Stimulated activated CD8-positive, alpha-beta memory T cell treated with anti-CD3 and anti-CD28 coated beads, Interleukin-4, amount 100 ng/mL, for 4 hours (primary cell): ENCODE results near the gene CTXN3.
"Not testable (repeated sequence)": the region's sequence is repeated elsewhere in the genome, so short reads cannot be mapped to it uniquely, and the experiment has no call there.

Experiments
- DNase-seq, 2 donors: peaks; one replicate each; pipeline ENCODE4 v3.0.0-alpha.2; 2020; ENCODE audit warnings: low read depth in 2 of 2, low spot score in 1 of 2

The CTXN3 gene

GRCh38 chr5:127650022-127650421 lies 1.1 kb downstream of the CTXN3 start:
- no peak for DNase-seq

DNA sequence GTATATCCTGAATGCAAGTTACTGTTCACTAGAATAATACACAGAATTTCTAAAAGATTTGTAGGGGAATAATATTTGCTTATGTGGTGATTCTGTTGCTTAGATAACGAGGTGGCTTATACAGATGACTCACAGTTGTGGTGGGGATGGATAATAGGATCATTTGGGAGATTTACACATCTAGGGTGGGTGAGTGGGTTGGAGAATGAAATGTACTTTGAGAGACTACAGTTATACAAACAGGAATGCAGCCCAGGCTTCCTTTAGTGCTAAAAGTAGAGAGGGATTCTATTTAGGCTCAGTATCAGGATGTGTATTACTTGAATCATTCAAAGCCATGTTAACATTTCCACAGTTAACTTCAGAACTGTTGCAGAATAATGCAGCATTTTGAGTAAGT lies 1.8 kb downstream of the CTXN3 start:
- no peak for DNase-seq

DNA sequence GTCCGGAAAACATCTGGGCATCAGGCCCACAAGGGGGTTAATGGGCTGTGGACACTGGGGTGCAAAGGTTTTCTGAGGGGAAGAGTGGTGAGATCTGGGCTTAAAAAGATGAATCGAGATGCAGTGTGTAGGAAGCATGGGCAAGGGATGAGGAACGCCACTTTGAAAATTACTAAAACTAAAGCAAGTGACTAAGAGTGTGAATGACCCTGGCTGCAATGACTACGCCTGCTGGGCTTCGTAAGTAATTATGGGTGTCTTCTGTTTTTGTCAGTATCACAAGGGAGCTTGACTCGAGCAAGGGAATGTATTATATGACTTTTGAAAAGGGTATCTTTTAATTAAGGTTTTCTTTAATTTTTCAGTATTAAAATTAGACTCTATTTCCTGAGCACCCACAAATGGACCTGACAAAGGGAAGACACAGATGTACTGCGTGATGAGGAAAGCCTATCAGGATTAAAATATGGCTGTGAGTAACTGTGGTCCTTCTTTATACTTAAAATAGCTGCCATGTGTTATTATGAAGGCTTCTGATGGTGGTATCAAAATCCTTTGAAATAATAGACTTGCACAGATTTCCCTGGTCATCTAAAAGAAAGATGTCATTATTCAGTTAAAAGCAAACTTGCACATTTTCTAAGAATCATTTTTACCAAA lies 4.2 kb downstream of the CTXN3 start:
- no peak for DNase-seq

DNA sequence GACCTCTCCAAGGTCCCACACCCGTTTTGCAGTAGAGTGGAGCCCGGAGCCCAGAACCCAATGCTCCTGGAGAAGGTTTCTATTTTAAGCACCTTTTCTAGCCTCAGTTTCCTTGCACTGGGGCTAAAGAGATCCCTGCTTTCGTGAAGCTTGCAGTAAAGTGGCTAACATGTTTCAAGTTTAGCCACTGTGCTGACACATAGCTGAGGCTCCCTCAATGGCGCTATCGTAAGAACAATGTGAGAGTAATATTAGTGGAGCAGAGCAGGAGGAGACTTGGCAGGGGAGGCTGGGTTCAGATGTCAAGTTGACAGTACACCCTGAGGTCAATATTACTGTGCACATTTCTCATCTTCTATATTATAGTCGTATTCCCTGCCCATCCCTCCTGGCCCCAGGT lies 7.9 kb downstream of the CTXN3 start:
- no peak for DNase-seq

- no peak for DNase-seq
These were observed 11.3 kb downstream of the CTXN3 start for GRCh38 chr5:127660047-127660733.

- DNase-seq = no peak
These were observed 15.2 kb downstream of the CTXN3 start for GRCh38 chr5:127664093-127664492.

DNA sequence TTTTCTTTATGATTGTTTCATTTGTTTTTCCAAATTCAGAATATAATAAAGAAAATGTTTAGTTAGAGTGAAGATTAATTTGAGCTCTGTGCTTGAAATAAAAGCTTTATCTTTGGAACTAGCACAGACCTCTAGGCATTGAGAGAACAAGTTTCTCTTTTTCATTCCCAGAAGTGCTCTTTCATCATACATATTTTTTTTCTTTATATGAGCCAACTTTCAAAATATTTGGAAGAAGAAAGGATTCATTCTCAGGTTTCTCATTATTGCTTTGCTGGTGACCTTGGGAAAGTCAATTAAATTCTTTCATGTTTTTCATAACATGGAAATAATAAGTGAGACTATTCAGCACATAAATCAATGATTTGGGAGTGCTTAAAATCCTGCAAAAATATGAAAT lies 16.8 kb downstream of the CTXN3 start:
- DNase-seq = no peak

DNA sequence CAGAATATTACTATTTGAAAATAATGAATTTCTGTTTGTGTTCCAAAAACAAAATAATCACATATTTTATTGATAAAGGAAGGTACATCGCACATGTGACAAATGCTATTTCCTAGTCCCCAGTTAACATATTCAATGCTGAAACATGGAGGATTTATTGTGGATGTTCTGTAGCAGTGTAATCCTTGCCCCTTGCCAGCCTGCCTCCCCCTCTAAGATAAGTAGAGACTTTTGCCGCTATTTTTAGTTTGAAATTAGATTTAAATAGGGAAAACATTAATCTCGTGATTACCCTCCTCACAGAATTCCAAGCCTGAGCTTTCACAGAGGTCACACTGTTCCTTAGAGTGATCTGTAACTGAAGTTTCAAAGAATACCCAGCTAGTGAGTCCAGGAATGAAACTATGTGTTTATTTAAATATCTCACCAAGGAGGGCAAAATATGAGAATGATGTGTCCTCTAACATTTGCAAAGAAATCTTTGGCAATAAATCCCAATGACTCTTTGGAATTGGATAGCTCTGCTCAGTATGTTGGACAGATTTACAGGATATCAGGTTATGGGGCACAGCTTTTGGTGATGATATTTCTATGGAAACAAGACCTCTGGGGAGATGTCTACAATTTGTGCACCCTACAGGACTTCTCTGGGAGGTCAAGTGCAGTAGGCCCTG lies 17.3 kb downstream of the CTXN3 start:
- no peak for DNase-seq

DNA sequence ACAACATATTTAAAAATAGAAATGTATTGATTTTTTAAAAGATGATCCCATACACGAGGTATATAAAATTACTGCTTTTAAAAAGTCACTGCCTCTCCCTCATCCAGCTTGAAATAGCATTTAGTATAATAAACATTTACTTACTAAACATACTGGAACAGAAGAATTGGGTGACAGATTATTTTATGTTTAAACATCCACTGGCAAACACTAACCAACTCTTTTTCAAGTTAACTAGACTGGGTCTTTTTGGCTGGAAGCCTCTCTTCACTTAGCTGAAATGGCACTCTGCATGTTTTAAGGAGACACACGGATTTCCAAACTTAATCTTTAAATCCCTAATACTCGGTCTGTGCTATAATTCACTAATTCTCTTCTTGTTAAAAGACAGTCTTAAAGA lies 19.0 kb downstream of the CTXN3 start:
- no peak for DNase-seq

DNA sequence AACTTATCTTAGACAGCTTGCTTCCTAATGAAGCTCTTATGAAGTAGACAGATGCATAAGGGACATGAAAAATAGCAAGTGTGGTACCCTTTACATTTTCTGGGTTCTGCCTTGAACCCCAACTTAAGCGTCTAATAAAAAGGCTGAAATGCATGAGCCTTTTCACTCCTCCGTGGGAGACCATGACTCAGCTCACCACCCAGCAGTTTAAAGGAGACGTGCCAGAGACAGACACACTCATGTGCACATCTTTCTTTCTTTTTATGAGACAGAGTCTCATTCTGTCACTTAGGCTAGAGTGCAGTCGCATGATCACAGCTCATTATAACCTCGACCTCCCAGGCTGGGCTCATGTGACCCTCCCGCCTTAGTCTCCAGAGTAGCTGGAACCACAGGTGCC lies 22.3 kb downstream of the CTXN3 start:
- DNase-seq = no peak

DNA sequence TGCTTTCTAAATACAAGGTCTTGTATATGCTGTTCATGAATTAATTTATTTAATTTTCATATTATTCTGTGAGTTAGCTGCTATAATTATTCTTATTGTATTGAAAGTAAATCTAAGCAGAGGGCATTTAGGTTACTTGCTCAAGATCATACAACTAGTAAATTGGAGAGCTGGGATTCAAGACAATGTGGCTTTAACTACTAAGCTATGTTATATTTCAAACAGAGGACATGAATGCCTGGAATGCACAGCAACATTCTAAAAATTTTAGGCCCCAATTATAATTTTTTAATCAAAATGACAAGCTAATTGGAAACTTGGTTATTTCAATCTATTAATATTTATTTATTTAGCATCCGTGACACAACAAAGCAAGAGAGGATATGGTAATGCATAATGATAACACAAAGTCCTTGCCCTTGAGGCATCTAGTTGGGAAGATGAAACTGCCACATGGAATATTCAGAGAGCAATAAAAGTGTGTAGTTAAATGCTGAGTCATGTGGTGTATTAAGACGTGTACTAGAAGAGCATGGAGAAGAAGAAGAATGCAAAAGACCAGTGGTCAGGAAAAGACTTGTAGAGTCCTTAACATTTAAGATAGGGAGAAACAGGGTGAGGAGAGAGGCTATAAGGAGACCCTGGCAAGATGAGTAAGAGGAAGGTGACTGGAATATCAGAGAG lies 24.4 kb downstream of the CTXN3 start:
- DNase-seq = no peak

DNA sequence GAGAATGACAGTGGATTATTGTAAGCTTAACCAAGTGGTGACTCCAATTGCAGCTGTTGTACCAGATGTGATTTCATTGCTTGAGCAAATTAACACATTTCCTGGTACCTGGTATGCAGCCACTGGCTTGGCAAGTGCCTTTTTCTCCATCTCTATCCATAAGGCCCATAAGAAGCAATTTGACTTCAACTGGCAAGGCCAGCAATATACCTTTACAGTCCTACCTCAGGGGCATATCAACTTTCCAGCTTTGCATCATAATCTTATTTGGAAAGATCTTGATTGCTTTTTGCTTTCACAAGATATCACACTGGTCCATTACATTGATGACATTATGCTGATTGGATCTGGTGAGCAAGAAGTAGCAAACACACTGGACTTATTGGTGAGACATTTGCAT lies 28.1 kb downstream of the CTXN3 start:
- DNase-seq = not testable (repeated sequence)

DNA sequence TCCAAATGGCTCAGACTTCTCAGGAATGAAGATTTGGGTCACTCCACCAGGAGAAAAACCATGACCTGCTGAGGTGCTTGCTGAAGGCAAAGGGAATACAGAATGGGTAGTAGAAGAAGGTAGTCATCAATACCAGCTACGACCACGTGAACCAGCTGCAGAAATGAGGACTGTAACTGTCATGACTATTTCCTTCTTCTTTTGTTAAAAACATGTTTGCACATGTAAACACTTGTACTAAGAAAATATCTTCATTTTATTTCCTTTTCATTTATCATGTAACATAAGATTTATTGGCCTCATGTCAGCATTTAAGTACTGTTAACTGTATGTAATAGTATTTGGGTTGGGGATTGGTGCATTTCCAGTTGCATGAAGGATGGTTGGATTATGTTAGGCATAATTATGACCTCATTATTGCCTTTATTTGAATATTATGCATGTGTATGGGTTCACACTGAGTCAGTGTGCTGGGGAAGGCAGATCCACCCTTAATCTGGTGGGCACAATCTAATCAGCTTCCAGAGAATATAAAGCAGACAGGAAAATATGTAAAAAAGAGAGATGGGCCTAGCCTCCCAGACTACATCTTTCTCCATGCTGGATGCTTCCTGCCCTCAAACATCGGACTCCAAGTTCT lies 30.9 kb downstream of the CTXN3 start:
- DNase-seq = not testable (repeated sequence)

DNA sequence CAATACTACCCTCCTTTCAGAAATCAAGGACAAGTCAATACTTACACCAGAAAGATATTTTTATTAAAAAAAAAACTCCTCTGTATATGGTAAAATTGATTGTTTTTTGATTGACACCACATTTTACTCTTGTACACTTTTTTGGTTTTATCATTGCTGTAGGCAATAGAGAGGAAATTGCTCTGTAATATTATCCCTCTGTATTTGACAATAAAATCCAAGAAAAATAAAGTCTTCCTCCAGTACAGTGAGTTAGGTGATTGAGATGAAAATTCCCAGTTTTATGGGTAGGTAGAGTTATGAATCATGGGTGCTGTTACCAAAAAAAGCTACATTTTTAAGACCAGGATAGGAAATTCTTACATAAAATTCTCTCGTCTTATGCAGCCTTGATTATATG lies 31.7 kb downstream of the CTXN3 start:
- no peak for DNase-seq

DNA sequence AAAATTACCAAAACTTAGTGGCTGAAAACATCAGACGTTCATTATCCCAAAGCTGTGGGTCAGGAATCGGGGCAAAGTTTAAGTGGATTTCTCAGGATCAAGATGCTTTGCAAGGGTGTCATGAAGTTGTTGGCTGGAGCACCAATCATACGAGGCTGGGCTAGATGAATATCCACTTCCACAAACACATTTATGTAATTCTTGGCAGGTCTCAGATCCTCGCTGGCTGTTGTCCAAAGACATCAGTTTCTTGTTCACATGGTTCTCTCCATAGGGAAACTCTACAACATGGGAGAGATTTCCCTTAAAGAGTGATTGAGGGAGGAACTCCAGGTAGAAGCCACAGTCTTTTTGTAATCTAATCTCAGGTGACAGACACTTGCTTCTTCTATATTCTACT lies 34.1 kb downstream of the CTXN3 start:
- DNase-seq = no peak

GRCh38 chr5:127684726-127685467 lies 36.0 kb downstream of the CTXN3 start:
- DNase-seq = no peak

GRCh38 chr5:127685662-127686061 lies 36.8 kb downstream of the CTXN3 start:
- DNase-seq = no peak

DNA sequence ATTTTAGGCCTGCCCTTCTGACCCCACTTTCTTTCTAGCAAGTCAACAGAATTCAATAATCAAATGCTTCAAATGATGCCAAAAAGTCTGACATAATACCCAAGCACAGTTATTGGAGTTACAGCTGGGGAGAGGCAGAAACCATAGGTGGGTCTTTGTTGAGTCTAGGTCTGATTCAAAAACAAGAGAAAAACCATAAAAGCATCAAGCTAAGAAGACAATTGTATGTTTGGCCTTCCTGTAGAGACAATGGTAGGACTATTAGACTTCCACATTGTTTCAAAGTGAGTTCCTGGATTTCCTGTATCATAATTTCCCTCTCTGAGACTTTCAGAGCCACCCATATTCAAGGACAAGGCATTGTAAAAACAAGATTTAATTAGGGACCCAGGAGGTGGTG lies 37.5 kb downstream of the CTXN3 start:
- DNase-seq = no peak

- DNase-seq = no peak
These were observed 45.8 kb downstream of the CTXN3 start for GRCh38 chr5:127694518-127695171.

DNA sequence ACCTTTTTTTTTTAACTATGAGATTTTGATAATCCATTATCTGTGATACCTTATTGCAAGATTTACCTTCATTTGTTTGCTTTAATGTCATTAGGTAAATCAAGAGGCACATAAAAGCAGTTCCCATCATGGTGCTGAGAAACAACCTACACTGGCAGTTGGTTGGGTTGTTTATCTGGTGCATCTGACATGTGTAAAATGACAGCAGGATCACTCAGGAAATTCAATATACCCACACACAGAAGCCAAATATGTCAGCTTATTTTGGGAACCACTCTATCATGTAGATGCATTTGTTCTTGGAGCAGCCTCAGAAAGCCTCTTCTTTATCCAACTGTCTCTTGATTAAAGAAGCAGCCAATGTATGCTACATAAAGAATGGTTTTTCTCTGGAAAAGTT lies 46.5 kb downstream of the CTXN3 start:
- no peak for DNase-seq
